Stimulated activated CD8-positive, alpha-beta memory T cell treated with anti-CD3 and anti-CD28 coated beads, Interleukin-4, amount 100 ng/mL, for 4 hours (primary cell): ENCODE results near the gene CHRM1.

Source experiments
- DNase-seq, 2 donors: peaks; one replicate each; pipeline ENCODE4 v3.0.0-alpha.2; 2020; ENCODE audit warnings: low read depth in 2 of 2, low spot score in 1 of 2

CHRM1 gene

DNA sequence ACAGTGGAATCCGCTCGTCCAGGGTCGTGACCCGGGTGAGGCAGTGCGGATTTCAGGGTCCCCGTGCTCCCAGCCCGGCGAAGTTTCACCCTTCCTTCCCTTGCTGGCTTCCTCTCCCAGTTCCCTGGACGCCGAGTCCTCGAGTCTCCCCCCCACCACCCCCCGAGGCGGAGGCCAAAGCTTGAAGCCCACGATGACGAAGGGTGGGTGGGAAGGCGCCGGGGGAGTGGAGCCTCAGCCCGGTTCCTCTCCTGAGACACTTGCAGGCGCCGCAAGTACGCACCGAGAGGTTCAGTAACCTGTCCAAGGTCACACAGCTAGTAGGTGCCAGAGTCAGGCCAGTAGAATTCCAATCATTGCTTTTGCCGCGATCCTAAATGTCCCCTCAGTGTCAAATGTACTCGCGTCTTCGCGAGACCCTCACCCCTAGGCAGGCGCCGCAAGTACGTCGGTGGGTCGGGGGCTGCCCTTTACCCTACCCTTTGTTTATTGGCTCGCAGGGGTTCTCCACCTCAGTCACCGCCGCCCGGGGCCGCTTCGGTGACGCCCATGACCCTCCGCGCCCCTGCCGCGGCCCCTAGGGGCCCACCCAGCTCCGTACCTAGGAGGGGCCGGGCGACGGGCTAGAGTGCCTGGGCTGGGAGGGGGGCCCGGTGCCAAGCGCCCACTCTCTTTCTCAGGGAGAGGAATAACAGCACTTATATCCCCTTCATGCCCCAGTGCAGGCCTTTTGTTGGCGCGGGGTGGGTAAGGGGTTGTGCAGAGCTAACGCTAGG lies 5.7 kb upstream of the CHRM1 start:
- no peak for DNase-seq

DNA sequence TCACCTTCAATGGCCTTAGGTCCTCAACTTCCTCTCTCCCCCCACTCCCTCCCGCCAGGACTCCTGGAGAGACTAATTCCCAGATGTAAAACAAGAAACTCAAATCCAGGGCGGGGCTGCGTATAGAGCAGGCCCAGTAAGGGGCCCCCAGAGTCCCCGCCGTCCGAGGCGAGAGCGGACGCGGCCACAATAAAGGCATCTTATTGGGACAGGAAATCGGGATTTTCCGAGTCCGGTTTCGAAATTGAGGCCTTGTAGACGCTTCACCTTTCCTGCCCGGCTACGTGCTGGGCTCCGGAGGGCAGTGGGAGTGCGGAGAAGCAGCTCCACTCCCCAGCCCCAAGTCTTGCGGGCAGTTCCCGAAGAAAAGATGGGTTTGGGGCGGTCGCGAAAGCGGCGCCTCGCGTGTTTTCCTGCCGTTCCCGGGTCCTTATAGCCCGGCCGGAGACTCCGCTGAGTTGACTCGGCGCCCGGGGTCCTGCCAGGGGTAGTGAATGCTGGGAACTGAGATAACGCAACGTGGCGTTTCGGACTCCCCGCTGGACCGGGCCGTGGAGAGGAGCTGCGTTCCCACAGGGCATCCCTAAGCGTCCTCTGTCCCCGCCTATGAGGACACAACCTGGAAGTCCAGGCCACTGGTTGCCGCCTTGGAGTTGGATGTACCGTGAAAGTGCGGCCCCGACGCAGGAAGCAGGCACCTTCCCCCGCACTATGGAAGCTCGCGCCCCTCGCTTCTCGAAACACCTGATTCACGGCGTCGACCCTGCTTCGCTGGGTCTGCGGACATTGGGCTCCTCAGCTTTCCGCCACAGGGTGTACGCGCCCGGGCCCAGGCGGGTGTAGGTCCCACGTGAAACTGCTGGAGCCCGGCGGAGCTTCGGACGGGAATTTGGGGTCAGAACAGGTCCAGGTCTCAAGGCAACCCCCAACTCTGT lies 4.8 kb upstream of the CHRM1 start:
- DNase-seq = no peak

DNA sequence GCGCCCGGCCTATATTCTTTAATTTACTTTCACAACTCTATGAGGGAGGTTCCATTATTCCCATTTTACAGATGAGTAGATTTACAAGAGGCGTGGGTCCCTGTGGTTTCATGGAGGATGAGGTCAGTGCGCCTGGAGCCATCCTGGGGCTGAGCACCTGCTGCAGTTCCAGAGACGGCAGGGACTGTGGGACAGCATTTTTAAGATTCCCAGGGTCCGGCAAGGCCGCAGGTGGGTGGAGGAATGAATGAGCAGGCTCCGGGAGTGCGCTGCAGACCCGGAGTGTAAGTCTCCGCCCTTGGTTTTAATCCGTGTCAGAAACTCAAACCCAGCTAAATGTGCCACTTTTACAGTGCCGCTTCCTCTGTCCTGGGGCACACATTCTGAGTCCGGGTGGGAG lies 4.1 kb upstream of the CHRM1 start:
- no peak for DNase-seq

DNA sequence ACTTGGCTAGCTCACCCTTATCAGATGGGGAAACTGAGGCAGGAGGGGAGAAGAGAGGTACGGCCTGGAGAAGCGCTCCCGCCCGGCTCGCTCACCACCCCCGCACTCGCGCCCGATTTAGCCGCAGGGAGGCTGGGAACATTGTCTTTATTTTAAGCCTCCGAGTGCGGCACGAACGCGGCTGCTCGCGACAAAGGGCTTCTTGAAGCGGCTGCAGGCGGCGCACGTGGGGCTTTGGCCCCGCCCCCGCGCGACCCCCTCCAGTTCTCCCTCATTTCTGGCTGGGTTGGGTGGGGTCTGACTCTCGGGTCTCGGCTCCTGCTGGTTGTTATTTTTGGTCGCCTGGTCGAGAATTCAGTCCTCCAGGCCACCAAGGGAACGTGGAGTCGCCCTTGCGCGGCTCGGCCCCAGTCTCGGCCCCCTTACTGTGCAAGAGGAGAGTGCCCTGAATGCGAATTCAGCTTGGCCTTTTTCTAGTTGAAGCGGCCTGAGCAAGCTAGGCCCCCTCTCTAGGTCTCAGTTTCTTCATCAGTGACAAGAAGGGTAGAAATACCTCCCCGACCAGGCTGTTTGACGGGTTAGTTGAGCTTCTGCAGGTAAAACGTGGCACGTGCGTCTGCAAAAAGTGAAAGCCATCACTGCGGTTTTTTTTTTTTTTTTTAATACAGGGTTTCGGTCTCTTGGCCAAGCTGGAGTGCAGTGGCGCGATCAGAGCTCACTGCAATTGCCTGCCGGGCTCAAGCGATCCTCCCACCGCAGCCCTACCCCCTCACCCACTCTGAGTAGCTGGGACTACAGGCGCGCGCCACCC lies 2.6 kb upstream of the CHRM1 start:
- DNase-seq = no peak

DNA sequence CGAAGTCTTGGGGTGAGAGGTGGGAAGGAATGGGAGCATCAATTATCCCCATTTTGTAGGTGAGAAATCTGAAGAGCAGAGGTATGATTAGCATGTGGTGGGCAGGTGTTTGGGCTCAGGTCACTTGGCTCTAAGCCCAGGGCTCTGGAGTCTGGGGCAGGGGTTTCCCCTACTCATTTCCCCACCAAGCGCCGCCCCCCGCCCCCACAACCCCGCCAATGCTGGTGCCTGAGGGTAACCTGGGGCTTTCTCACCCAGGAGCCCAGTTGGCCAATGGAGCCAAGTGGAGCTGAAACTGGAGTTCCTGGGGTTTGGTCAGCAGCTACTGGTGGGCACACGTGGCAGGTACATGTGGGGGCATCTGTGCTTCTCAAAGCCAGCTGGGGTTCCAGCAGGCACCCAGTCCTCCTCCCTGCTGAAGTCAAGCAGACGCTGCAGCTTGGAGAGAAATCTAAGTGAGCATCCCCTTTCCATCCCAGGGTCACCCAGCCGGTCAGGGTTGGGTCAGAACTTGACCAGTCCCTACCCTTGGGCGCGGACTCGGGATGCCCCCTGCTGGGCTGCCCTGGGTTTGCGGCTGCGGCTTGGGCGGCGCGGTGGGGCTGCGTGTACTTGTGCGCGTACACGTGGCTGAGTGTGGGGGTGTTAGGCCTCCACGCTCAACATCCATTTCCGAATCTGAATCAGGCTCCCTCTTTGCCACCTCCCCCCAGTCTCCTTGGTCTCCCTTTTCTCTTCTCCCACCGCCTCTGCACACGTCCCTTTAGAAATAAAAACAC lies 1.7 kb upstream of the CHRM1 start:
- peak in 1 of 2 donors; percentile 35 for DNase-seq

DNA sequence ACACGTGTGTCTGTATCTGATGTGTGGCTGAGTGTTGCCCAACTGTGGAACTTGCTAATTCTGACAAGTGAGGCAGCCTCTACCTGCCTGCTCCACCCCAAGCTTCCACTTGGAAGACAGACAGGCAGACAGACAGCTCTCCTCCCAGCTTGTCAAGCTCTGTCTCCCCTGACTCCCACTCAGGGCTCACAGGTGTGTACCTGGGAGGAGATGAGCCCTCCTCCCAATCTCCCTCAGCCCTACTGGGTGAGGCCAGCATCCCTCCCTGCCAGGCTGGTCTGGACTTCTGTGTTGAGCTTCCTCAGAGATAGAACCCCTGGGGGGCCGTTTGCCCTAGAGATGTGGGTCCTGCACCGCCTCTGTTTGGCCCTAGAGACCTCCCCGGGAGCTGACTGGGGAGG lies 1.0 kb upstream of the CHRM1 start:
- DNase-seq = no peak

DNA sequence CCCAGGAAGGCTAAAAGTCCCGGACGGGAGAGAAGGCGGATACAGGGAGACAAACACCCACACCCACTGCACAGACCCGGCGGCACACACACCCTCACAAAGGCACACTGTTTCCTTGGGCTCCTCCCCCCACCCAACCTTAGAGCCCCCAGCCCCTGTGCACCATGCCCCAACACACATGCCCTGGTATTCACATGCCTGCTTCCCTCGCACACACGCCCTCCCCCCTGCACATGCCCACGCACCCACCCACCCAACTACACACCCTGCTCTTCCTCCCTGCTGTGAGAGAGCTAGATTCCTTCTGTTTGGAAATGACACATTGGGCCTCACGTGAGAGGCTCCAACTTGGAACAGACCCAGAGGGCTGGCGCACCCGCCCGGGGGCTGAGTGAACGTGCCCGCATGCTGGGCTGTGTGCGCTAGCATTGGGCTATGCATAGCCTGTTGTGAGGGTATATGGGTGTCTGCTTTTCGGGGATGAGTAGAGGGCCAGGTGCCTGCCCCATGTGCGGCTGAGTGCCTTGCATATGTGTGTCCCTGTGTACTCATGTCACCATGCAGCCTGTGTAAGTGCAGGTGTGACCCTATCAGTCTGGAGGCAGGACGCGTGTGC lies 518 bp upstream of the CHRM1 start:
- DNase-seq = no peak

DNA sequence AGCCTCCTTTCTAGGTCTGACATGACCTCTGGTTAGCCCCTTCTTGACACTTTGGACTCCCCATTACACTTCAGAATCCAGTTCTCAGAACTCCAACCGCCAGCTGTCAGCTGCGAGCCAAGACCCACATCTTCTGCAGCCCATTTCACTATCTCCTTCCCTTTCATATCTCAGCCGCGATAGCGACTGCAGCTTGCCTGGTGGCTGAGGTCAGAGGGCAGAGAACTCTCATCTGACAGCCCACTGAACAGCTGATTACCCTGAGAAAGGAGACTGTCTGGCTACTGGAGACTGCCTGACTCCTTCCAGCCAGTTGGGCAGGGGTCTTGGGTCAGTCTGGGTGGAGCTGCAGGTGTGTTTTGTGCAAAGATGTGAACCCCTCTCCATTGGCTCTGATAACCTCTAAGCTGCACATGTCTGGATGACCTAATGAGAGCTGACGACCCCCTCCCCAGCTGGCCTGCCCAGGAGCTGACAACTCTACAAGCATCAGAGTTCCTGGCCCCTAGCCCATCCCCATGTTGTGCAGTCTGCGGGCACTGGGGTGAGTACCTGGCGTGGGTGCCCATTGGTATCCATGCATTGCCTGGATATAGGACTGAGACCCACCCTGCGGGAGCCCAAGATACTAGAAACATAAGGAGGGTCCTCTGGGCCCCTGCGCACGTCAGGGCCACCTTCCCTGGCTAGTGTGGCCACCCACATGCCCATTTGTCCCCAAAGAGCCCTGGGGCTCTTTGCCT lies 1.1 kb downstream of the CHRM1 start:
- no peak for DNase-seq

DNA sequence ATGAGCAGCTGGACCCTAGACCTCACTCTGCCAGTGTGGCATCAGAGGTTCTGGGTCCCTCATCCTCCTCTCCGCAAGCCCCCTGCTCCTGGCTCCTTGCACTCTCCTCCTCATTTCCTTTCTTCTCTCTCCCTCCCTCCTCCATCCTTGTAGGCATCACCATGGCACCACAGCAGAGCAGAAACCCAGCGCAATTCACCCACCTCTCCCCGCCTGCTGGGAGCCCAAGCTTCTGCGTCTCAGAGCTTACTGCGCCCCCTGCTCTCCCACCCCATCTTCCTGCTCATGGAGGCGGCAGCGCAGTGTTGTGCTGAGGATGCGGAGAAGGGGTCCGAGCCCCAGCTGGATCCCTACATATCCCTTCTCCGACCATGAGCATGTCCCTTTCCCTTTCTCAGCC lies 1.7 kb downstream of the CHRM1 start:
- no peak for DNase-seq

DNA sequence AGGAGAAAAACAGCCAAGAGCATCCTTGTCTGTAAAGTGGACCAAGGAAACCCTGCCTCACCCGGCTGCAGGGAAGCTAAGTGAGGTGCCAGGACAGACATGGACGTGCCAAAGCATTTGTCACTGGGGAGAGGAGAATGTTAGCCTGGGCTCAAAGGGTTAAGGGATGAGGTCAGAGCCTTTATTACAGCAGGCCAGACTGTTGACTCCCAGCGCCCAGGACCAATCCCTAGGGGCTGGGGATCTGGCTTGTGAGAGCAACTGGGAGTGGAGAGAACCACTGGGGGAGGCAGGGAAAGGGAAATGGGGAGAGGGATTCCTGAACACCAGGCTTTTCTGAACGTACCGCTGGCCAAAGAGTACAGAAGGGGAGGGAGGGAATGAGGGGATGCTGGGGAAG lies 2.6 kb downstream of the CHRM1 start:
- no peak for DNase-seq

DNA sequence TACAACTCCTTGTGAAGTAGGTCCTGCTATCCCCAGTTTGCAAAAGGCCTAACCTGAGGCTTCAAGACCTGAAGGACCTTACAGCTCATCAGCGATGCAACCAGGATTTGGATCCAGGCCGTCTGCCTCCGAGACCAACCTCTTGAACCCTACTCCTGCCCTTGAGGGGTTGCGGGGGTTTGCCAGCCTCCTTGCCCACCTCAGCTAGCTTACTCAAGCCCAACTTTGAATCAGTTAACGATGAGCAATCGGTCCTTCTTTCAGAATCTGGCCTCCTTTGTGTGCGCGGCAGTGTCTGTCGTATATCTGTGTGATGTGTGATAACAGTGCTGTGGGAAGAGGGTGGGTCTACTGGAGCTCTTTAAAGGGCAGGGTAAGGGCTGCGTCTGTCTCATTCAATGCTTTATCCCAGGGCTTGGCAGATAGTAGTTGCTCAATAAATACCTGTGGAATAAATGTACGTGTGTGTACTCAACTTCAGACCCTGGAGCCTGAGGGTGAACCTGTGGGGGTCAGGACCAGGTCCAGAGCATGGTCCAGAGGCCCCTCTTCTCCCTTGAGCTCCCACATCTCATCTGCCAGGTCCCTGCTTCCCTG lies 3.2 kb downstream of the CHRM1 start:
- DNase-seq = no peak

DNA sequence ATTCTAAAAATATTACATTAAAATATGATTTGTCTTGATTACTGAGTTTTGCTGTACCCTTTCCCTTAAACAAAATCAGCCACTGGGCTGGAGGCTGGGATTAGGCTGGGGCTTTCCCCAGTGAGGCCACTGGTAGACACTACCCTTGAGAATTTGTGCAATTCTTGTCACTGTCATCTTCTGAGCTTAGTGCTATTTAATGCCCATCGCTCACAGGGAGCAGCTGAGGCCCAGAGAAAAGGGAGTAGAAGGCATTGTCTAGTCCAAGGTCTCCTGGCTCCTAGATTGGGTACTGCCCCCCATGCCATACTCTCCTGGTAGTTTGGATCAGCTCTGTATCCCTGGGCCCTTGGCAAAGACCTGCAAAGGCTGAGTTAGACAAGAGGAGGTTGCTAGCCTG lies 6.7 kb downstream of the CHRM1 start:
- DNase-seq = no peak

DNA sequence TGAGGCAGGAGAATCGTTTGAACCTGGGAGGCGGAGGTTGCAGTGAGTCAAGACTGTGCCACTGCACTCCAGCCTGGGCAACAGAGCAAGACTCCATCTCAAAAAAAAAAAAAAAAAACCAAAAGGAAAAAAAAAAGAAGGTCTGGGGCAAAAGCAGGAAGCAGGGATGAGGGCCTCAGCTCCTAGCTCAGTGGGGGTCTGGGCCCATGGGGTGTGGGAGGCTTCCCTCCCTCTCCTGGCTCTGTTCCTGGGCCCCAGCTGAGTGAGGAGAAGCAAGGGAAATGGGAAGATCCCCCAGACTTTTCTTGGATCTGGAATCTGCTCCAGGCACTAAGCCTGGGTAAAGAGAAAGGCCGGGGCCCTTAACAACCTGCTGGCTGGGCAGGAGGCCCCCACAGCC lies 8.9 kb downstream of the CHRM1 start:
- DNase-seq = no peak

DNA sequence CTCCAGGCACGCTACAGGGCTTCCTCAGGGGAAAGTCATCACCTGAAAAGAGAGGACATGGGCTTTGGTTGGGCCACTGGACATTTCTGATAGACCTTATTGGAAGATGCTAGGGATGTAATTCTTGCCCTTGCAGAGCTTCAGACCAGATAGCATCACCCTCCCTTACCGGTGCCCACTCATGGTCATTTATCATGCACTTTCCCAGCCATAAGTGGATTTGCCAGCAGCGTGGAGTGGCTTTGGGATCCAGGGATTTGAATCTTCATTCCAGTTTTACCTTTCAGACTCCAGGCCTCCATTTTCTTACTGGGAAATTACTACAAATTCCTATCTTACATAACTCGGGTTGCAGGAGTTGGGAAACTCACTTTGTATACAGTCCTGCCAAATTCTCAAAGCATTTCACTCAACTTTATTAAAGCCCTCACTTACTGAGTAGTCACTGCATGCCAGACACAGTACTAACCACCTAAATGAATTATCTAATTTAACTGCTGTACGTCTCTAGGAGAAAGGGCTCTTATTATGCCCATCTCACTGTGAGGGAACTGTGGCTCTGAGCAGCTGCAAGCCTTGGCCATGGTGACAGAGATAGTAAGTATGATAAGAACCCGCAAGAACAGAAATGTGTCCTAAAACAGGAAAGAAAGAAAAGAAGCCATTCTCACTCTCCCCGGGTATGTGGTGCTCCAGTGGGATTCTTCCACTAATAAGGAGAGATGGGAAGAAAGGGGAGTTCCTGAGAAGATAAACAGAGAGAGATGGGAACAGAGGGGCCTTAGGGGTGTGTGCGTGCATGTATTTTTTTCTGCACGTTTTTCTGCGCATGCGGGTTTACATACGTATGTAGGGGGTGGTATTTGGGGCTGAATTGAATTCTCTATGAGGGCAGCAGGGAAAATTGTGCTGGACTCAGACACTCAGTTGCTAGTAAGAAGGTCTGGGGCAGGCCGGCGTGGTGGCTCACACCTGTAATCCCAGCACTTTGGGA lies 9.7 kb downstream of the CHRM1 start:
- DNase-seq = no peak

DNA sequence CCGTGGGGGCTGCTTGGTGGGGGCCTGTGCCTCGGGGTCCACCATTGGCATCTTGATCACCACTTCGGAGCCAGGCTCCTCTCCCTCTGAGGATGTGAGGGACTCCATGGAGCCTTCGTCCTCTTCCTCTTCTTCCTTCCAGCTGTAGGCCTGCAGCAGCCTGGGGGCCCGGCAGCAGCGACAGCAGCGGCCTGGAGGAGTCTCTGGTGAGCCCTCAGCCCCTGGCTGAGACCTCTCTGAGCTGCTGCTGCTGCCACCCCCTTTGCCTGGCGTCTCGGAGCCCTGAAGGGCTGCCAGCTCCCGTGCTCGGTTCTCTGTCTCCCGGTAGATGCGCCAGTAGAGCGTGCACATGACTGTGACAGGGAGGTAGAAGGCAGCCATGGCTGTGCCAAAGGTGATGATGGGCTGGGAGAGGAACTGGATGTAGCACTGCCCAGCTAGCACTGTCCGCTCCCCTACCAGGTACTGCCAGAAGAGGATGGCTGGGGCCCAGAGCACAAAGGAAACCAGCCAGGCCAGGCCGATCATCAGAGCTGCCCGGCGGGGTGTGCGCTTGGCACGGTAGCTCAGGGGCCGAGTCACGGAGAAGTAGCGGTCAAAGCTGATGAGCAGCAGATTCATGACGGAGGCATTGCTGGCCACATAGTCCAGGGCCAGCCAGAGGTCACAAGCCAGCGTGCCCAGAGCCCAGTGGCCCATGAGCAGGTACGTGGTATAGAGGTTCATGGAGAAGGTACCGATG lies 10.9 kb downstream of the CHRM1 start:
- no peak for DNase-seq

DNA sequence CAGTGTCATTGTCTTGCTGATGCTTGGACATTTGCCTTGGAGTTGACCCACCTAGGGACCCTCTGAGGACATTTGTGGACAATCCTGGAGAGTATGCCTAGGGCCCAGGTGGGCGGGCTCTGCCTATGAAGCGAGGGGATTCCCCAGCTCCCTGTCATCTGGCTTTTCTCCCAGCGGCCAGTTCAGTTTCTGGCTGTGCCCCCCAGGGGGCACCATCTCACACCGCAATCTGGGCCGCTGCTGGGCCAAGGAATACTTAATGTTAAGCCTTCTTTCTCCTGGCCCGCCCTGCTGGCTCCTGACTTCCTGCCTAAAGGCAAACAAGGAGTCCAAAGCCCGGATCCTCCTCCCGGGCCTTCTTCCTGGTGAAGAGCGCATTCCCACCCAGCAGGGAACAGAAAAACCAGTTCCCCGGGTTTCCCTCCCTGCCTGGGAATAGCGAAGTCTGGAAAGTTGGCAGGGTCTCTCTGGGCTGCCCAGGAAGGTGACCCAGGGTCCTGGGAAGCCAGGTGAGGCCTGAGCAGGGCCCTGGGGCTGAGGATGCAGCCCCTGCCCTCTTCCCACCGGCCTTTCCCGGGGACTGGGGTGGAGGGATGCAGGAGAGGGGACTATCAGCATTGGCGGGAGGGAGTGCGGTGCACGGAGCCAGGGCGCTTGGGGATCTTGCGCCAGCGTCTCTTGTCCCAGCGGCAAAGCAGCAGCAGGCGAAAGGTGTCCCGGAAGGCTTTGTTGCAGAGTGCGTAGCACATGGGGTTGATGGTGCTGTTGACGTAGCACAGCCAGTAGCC lies 11.9 kb downstream of the CHRM1 start:
- no peak for DNase-seq
